ENCODE data around the gene DNER. TPM values are rescaled to one million over a fixed set of nuclear protein-coding genes. Genes with fewer than 3 reads are reported as not detected.
"Not testable (repeated sequence)": the region's sequence is repeated elsewhere in the genome, so short reads cannot be mapped to it uniquely, and the experiment has no call there.

DNER gene
- total RNA-seq, 4 donors from 2014 or later = 0.41 to 2.6 (median 1.2) TPM

DNA sequence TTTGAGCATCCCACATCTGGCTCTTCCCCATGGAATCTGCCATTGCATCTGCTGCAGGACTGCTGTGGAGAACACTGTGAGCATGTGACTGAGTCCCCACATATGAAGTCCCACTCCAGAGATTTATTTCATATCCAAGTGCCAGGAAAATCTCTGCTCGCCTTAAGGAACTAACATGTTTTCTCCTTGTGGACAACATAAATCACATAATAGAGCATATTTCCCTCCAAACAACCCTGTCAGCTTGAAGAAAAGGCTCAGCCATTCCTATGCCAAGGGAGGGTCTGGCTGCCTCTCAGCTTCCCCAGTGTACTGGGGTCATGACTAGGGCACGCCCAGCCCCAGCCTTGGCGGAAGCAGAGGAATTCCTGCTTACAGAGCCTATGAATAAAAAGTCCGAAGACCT is 193.7 kb downstream of the DNER start:
- DNase-seq (no peak), ATAC-seq (no peak)
- no peak overlapping the region for H3K4me3 ChIP-seq
- H3K27ac ChIP-seq = no peak overlapping the region
- H3K4me1 ChIP-seq = no peaks in the 10 kb centered on the region
- no peaks in the 10 kb centered on the region for H3K27me3 ChIP-seq
- TF ChIP-seq, protein P1, sequence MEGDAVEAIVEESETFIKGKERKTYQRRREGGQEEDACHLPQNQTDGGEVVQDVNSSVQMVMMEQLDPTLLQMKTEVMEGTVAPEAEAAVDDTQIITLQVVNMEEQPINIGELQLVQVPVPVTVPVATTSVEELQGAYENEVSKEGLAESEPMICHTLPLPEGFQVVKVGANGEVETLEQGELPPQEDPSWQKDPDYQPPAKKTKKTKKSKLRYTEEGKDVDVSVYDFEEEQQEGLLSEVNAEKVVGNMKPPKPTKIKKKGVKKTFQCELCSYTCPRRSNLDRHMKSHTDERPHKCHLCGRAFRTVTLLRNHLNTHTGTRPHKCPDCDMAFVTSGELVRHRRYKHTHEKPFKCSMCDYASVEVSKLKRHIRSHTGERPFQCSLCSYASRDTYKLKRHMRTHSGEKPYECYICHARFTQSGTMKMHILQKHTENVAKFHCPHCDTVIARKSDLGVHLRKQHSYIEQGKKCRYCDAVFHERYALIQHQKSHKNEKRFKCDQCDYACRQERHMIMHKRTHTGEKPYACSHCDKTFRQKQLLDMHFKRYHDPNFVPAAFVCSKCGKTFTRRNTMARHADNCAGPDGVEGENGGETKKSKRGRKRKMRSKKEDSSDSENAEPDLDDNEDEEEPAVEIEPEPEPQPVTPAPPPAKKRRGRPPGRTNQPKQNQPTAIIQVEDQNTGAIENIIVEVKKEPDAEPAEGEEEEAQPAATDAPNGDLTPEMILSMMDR (IDR thresholded peaks at IDR 0.05 in 4 of 5, conservative IDR thresholded peaks at IDR 0.05 in 1 of 5) = no peak
- no peak for TF ChIP-seq POLR2A (IDR thresholded peaks at IDR 0.05)
- in situ Hi-C loops (cut with MboI; ENCODE audit: low sequenced_read_pairs in 4 of 4) = no loop called here
- no peaks in the 10 kb centered on the region for H3K9me3 ChIP-seq
- intact Hi-C loops (cut with DNase I; ENCODE audit: low total_unique reads) = no loop called here
- H3K36me3 ChIP-seq = no peaks in the 10 kb centered on the region

DNA sequence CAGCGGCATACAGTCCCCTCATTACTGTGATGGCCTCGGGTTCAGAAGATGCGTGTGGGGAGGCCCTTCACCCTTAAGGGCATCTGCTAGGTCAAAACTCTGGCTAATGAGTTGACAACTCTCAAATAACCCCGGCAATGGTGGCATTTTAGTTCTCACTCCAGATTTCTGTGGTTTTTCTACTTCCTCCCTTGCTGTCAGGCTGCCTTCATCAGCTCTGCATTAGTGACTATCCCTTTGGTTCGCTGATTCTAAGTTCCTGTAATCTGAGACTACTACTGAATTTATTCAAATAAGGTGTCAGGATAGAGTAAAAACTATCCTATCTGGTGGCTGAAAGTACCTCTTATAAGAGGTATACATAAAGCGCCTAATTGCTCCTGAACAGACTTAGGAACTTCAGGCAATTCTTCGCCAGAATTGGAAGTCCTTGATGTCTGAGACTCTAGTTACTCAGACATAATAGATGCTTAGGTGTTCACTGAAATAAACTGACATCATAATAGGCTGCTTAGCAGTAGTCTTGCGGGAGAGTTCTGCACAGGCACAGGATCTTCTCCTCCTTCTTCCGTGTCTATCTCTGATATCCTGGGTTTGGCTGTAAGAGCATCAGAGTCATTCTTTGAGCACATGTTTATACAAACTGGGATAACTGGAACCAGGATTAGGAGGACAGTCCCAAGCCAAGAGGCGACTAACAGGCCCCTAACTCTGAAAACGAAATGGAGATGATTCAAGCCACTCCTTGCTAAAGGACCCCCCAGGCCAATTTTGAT is 194.5 kb downstream of the DNER start:
- no peaks in the 10 kb centered on the region for H3K9me3 ChIP-seq
- H3K4me1 ChIP-seq = no peaks in the 10 kb centered on the region
- no peak overlapping the region for H3K4me3 ChIP-seq
- no peak overlapping the region for H3K27ac ChIP-seq
- H3K36me3 ChIP-seq = no peaks in the 10 kb centered on the region
- no peak for DNase-seq
- intact Hi-C loops (cut with DNase I; ENCODE audit: low total_unique reads) (no loop called here), in situ Hi-C loops (cut with MboI; ENCODE audit: low sequenced_read_pairs in 4 of 4) (no loop called here)
- ATAC-seq = no peak
- no peaks in the 10 kb centered on the region for H3K27me3 ChIP-seq
- TF ChIP-seq, protein P1 (IDR thresholded peaks at IDR 0.05 in 4 of 5, conservative IDR thresholded peaks at IDR 0.05 in 1 of 5) = no peak
- no peak for TF ChIP-seq POLR2A (IDR thresholded peaks at IDR 0.05)

DNA sequence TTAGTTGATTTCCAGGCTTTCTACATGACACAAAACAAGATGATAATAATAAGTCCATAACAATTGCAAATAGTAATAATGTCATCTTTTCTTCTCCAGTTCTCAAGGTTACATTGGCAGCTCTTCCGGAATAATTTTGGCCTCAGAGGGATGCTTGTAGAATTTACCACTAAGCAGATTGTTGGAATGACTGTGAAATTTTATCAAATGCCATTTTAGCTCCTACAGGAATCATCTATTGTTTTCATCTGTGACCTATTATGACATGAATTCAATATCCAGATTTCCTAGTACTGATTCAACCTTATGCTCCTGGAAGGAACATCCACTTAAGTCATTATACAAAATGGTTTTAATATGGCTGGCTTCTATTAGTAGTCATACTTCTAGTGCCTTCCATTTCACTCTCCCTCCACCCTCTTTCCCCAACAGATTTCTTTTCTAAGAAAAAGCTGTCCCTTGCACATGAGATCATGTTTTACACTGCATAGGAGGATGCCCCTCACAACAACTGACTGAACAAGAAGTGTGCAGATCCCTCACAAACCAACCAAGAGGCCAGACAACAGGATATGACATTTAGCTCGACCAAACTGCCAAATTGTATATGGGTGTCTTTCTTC is 200.0 kb downstream of the DNER start:
- Histone ChIP-seq H3K27me3 (no peaks in the 10 kb centered on the region), H3K9me3 (no peaks in the 10 kb centered on the region), H3K4me1 (no peaks in the 10 kb centered on the region), H3K36me3 (no peaks in the 10 kb centered on the region), H3K4me3 (no peak overlapping the region), H3K27ac (no peak overlapping the region)
- TF ChIP-seq POLR2A (IDR thresholded peaks at IDR 0.05) = no peak
- TF ChIP-seq, protein P1 (IDR thresholded peaks at IDR 0.05 in 4 of 5, conservative IDR thresholded peaks at IDR 0.05 in 1 of 5) = no peak
- intact Hi-C loops (cut with DNase I; ENCODE audit: low total_unique reads) (no loop called here), in situ Hi-C loops (cut with MboI; ENCODE audit: low sequenced_read_pairs in 4 of 4) (no loop called here)
- no peak for ATAC-seq
- no peak for DNase-seq

DNA sequence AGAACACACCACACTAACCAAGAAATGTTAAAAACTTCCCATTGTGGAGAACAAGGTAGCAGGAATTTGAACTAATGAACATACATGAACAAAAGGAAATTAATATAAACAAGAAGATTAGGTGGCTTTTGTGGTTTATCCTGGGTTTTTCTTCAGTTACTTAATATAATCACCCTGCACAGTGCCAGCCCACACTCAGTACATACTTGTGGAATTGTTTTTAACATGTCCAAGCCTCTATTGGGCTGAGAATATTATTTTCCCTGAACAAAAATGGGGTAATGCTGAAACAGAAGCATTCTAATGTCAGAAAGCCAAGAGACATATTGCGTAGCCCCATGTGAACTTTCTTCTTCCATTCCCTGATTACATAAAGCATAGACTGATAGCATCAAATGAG is 202.8 kb downstream of the DNER start:
- no peak overlapping the region for H3K27ac ChIP-seq
- H3K27me3 ChIP-seq = no peaks in the 10 kb centered on the region
- no peaks in the 10 kb centered on the region for H3K9me3 ChIP-seq
- no peak for DNase-seq
- TF ChIP-seq POLR2A (IDR thresholded peaks at IDR 0.05) = no peak
- TF ChIP-seq, protein P1 (IDR thresholded peaks at IDR 0.05 in 4 of 5, conservative IDR thresholded peaks at IDR 0.05 in 1 of 5) = no peak
- no peaks in the 10 kb centered on the region for H3K36me3 ChIP-seq
- no peak overlapping the region for H3K4me3 ChIP-seq
- no peaks in the 10 kb centered on the region for H3K4me1 ChIP-seq
- ATAC-seq = no peak
- in situ Hi-C loops (cut with MboI; ENCODE audit: low sequenced_read_pairs in 4 of 4) = no loop called here
- intact Hi-C loops (cut with DNase I; ENCODE audit: low total_unique reads) = no loop called here

DNA sequence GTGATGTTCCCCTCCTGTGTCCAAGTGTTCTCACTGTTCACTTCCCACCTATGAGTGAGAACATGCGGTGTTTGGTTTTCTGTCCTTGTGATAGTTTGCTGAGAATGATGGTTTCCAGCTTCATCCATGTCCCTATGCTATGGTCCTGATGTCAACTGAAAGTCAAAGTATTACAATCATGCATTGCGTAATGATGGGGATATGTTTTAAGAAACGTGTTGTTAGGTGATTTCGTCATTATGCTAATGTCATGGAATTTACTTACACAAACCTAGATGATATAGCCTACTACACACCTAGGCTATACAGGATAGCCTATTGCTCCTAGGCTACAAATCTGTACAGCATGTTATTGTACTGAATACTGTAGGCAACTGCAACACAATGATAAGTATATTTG is 207.7 kb downstream of the DNER start:
- H3K27ac ChIP-seq; H3K9me3 ChIP-seq; DNase-seq; intact Hi-C loops (cut with DNase I; ENCODE audit: low total_unique reads); H3K4me1 ChIP-seq; in situ Hi-C loops (cut with MboI; ENCODE audit: low sequenced_read_pairs in 4 of 4); H3K36me3 ChIP-seq; ATAC-seq; H3K27me3 ChIP-seq; H3K4me3 ChIP-seq: not testable (repeated sequence)

Data from gastrocnemius medialis (tissue), 4 donors.